Activated T-cell treated with anti-CD3 and anti-CD28 coated beads, Interleukin-2, amount 50 U/mL, for 4 hours (primary cell): ENCODE data around the gene IL17RD. TPM values are rescaled to one million over a fixed set of nuclear protein-coding genes. Genes with fewer than 3 reads are reported as not detected.

Experiments
- ATAC-seq, 2 donors: fragments of 200-7000 bp; cut with Tn5 transposase; one replicate each; pipeline ENCODE4 v1.10.0; 2021
- DNase-seq: peaks from one replicate; pipeline ENCODE4 v3.0.0-alpha.2; 2020
- H3K27me3 Mint-ChIP-seq: one replicate; pipeline ENCODE4 v1.8.0; 2021; ENCODE audit warnings: low read depth, mixed read lengths
- H3K36me3 Mint-ChIP-seq: one replicate; pipeline ENCODE4 v1.8.0; 2022; ENCODE audit warnings: mixed read lengths; ENCODE audit not compliant: insufficient read depth
- H3K4me1 Mint-ChIP-seq: one replicate; pipeline ENCODE4 v1.8.0; 2021; ENCODE audit warnings: low read depth, mixed read lengths
- H3K4me3 Mint-ChIP-seq: one replicate; pipeline ENCODE4 v1.8.0; 2021; ENCODE audit warnings: mild to moderate bottlenecking, moderate library complexity, mixed read lengths
- H3K9me3 Mint-ChIP-seq: one replicate; pipeline ENCODE4 v1.8.0; 2021; ENCODE audit warnings: mixed read lengths
- total RNA-seq, 3 donors: library from RNA; stranded (reverse); gene quantifications; one replicate each; pipeline ENCODE4 v1.2.1, GENCODE V29; 2021

IL17RD gene
- total RNA-seq, 3 donors from 2014 or later, result 0.05 to 0.11 TPM; not detected in 1

DNA sequence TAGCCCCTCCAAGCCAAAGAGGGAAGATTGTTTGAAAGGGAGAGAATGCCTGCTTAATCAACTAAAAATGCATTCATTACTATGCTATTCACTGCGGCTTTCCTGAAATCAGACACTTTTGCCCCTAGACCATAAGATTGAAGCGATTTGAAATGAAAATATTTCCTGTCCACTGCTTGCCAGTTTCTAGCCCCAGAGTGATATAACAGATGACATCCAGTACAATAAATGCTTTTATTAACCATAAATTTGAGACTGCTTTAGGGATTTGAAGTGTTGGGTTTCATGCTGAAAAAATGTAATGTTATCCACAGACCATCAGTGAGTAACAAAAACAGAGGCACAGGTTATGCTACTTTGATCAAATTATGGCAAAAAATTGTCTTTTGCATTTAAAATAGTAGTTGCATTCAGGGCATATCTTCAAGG is 14.1 kb downstream of the IL17RD start:
- Mint-ChIP-seq H3K27me3 (peaks cover 26% of the 10 kb centered on the region), H3K4me3 (no peak overlapping the region), H3K4me1 (no peaks in the 10 kb centered on the region), H3K36me3 (no peaks in the 10 kb centered on the region), H3K9me3 (no peaks in the 10 kb centered on the region)
- no peak for DNase-seq
- ATAC-seq, result no peak

DNA sequence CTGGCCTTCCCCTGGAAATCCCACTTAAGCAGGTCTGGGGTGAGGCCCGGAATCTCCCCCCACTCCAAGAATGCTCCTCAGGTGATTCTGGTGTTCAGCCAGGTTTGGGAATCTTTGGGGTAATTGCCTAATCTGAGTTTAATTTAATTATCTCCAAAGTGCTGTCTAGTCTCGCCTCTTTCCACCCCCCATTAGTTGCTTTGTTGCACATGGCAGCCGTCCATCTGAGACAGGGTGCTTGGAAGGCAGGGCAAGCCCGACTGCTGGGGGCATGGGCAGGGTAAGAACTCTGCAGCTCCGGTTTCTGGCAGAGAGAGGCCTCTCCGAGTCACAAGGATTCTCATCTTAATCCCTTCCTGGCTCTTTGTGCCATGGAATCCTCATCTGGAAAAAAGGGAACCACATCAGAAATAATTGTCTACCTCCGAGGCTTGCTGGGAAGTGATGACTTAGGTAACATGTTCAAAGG is 15.0 kb downstream of the IL17RD start:
- no peaks in the 10 kb centered on the region for H3K4me1 Mint-ChIP-seq
- no peaks in the 10 kb centered on the region for H3K36me3 Mint-ChIP-seq
- no peak overlapping the region for H3K4me3 Mint-ChIP-seq
- peaks cover 23% of the 10 kb centered on the region for H3K27me3 Mint-ChIP-seq
- DNase-seq (no peak), ATAC-seq (no peak)
- H3K9me3 Mint-ChIP-seq, result no peaks in the 10 kb centered on the region

DNA sequence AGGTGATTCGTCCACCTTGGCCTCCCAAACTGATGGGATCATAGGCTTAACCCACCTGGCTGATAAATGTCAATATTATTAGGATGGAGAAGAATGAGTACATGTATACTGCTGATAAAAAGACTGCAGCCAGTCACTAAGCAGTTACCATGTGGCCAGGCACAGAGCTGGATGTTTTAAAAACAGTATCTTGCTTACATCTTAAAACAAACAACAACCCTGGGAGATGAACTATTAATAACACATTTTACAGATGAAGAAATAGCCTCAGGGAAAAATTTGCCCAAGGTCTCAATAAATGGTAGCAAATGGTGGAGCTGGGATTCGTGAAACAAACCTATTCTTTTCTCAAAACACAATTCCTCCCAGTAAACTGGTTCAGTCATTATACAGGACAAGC is 18.1 kb downstream of the IL17RD start:
- DNase-seq, result no peak
- H3K27me3 Mint-ChIP-seq, result peaks cover 33% of the 10 kb centered on the region
- H3K4me3 Mint-ChIP-seq, result no peak overlapping the region

DNA sequence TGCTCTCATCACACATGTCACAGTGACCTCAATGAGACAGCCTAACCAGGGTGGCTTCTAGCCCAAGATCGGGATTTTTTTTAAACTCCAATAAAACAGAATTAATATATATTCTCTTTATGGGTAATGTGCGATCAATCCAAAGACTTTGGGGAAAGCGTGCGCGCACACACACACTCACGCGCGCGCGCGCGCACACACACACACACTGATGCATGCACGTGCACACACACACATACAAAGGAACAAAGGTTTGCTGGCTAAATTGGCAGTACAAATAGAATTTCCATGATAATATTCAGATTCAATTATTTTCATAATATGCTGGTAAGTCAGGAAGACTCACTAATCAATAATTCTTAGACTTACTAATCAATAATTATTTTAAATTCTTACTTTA is 19.3 kb downstream of the IL17RD start:
- ATAC-seq (no peak), DNase-seq (no peak)
- H3K9me3 Mint-ChIP-seq, result no peaks in the 10 kb centered on the region
- H3K4me1 Mint-ChIP-seq, result no peaks in the 10 kb centered on the region
- no peaks in the 10 kb centered on the region for H3K36me3 Mint-ChIP-seq
- H3K4me3 Mint-ChIP-seq, result no peak overlapping the region
- peaks cover 34% of the 10 kb centered on the region for H3K27me3 Mint-ChIP-seq

More for the DNA sequence above, 18.1 kb downstream of the IL17RD start:
- Mint-ChIP-seq H3K4me1 (no peaks in the 10 kb centered on the region), H3K36me3 (no peaks in the 10 kb centered on the region), H3K9me3 (no peaks in the 10 kb centered on the region)
- ATAC-seq, result no peak

DNA sequence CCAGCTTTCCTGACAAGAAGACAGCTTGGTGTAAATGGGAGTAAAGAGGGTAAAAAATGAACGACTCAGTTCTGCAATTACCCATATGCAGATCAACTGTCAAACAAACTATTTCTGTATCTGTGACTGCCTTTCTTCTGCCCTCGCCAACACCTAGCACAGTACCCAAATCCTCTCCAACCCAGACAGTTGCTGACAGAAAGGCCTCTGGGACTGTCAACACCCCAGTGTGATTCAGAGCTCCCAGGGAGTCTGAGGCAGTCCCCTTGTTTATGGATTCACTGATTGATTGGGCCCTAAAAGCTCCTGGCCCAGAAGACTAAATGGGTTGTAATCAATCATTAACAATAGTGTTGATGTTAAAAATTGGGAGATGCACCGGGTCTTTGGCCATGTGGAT is 20.2 kb downstream of the IL17RD start:
- H3K4me3 Mint-ChIP-seq, result no peak overlapping the region
- no peaks in the 10 kb centered on the region for H3K9me3 Mint-ChIP-seq
- no peaks in the 10 kb centered on the region for H3K4me1 Mint-ChIP-seq
- H3K36me3 Mint-ChIP-seq, result no peaks in the 10 kb centered on the region
- DNase-seq, result no peak
- H3K27me3 Mint-ChIP-seq, result peaks cover 35% of the 10 kb centered on the region
- ATAC-seq, result no peak

DNA sequence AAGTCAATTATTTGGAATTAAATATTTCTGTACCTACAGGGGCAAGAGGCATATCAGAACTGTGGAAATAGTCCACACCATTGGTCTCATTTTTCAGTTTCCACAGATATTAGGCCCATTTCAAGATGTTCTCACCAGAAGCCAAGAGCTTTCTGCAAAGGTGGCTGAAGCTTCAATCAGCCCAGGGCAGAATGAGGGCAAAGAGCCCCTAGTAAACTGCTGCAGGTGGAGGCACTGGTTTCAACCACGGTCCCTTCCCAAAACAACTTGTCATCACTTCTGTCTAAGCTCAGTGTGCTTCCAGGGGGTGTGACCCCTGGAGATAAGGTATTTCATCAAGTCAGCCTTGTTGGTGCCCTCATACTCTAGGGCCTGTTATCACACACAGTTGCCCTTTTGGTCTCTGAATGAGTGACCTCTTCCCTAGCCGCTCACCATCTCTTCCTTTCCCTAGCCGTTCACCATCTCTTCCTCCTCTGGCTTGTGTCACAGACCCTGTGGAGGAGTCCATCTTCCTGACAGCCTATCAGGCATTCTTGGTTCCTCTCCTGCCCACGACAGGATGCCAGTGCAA is 21.2 kb downstream of the IL17RD start:
- DNase-seq, result no peak
- H3K36me3 Mint-ChIP-seq, result no peaks in the 10 kb centered on the region
- H3K27me3 Mint-ChIP-seq, result peaks cover 38% of the 10 kb centered on the region
- no peaks in the 10 kb centered on the region for H3K9me3 Mint-ChIP-seq
- no peak for ATAC-seq
- no peak overlapping the region for H3K4me3 Mint-ChIP-seq
- no peaks in the 10 kb centered on the region for H3K4me1 Mint-ChIP-seq

DNA sequence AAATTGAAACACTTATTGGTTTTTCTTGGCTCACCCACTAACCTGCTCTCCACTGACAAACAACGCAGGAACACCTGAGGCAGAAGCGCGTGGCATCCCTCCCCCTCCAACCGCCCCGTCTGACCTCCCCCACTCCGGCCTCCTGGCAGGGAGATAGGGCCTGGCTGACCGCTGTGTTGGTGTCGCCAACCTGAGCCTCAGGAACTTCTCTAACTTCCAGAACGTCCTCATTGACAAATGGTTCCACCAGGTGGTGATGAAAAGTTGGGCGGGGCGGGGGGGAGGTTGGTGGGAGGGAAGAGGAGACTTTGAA is 22.8 kb downstream of the IL17RD start:
- H3K27me3 Mint-ChIP-seq, result peaks cover 31% of the 10 kb centered on the region
- no peaks in the 10 kb centered on the region for H3K4me1 Mint-ChIP-seq
- H3K4me3 Mint-ChIP-seq, result no peak overlapping the region
- DNase-seq (no peak), ATAC-seq (no peak)
- no peaks in the 10 kb centered on the region for H3K9me3 Mint-ChIP-seq
- H3K36me3 Mint-ChIP-seq, result no peaks in the 10 kb centered on the region

DNA sequence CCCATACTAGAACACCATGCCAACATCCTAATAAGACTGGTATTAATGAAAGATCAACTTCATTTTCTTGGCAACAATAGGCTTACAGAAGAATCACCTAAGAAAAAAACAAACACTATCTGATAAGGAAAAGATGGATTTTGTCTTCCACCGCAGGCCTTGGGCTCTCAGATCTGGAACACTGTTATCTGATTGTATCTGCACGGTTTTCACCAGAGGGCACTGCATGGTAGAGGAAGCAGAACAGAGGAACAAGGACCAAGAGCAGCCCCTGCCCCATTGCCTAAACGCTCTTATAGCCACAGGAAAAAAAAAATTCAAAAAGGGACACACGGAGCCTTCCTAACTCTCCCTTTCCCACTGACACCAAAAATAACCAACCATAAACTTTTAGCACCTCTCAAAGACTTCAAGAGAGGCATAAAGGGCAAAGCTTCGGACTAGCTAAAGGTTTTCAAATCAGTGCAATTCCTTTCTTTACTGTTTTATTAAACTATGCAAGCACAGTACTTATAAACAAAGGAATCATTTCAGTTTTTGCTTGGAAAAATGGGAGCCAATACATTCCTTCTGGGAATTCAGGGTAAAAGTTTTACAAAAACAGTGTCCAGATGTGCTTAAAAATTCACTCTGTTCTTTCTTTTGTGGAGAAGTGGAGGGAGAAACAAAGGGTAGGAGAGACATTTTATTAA is 23.3 kb downstream of the IL17RD start:
- H3K9me3 Mint-ChIP-seq, result no peaks in the 10 kb centered on the region
- H3K36me3 Mint-ChIP-seq, result no peaks in the 10 kb centered on the region
- peaks cover 28% of the 10 kb centered on the region for H3K27me3 Mint-ChIP-seq
- ATAC-seq (no peak), DNase-seq (no peak)
- no peak overlapping the region for H3K4me3 Mint-ChIP-seq
- H3K4me1 Mint-ChIP-seq, result no peaks in the 10 kb centered on the region

DNA sequence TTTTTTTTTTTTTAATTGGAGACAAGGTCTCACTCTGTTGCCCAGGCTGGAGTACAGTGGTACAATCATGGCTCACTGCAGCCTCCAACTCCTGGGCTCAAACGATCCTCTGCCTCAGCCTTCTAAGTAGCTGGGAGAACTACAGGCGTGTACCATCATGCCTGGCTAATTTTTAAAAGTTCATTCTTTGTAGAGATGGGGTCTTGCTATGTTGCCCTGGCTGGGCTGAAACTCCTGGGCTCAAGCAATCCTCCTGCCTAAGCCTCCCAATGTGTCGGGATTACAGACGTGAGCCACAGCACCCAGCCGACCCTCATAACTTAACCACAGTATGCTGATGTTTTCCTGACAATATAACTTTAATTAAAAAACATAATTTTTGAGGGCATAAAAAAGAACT is 24.3 kb downstream of the IL17RD start:
- no peak for ATAC-seq
- Mint-ChIP-seq H3K27me3 (peaks cover 31% of the 10 kb centered on the region), H3K9me3 (no peaks in the 10 kb centered on the region), H3K4me3 (no peak overlapping the region), H3K36me3 (no peaks in the 10 kb centered on the region), H3K4me1 (no peaks in the 10 kb centered on the region)
- DNase-seq, result no peak

DNA sequence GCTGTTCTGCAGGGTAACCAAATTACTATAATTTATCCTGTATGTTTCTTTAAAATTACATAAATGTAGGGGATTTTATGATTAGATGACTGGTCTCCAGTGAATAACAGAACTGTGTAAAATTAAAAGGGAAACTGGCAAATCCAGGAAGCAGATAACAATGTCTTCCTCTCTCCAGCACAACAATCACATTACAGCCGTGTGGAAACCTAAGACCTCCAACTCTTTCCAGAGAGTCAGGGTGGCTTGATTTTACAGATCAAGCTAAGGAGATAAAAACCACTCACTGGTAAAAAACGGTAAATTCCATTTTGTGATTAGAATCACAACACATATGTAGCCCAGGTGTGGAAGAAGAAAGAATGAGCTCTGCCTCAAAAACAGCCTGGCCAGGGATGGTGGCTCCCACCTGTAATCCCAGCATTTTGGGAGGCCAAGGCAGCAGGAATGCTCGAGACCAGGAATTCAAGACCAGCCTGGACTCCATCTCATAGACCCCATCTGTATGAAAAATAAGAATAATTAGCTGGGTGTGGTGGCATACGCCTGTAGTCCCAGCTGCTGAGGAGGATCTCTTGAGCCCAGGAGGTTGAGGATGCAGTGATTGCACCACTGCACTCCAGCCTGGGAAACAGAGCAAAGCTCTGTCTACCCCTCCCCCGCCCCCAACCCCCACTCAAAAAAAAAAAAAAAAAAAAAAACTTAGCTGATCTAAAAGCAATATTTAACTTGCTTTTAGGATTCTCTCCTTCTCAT is 29.0 kb downstream of the IL17RD start:
- ATAC-seq (no peak), DNase-seq (no peak)
- no peaks in the 10 kb centered on the region for H3K9me3 Mint-ChIP-seq
- no peaks in the 10 kb centered on the region for H3K4me1 Mint-ChIP-seq
- no peak overlapping the region for H3K4me3 Mint-ChIP-seq
- H3K27me3 Mint-ChIP-seq, result peaks cover 13% of the 10 kb centered on the region
- no peaks in the 10 kb centered on the region for H3K36me3 Mint-ChIP-seq

DNA sequence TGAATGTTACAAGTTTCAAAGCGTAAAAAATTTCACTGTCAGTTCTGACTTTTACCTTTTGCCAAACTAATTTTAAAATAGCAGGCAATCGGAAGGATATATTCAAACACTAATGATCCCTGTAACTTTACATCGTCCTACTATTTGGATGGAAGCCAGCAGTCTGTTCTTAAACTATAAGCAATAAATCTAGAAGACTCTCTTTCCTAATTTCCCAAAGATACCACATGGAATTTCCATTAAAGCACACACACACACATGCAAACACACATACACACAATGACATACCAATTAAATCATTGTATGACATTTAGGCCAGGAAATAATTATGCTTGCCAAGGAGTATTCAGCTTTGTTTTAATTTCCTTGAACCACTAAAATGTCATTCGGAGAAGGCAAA is 32.0 kb downstream of the IL17RD start:
- DNase-seq (no peak), ATAC-seq (no peak)
- Mint-ChIP-seq H3K27me3 (peaks cover 7% of the 10 kb centered on the region), H3K9me3 (no peaks in the 10 kb centered on the region), H3K4me1 (no peaks in the 10 kb centered on the region), H3K36me3 (no peaks in the 10 kb centered on the region), H3K4me3 (no peak overlapping the region)

DNA sequence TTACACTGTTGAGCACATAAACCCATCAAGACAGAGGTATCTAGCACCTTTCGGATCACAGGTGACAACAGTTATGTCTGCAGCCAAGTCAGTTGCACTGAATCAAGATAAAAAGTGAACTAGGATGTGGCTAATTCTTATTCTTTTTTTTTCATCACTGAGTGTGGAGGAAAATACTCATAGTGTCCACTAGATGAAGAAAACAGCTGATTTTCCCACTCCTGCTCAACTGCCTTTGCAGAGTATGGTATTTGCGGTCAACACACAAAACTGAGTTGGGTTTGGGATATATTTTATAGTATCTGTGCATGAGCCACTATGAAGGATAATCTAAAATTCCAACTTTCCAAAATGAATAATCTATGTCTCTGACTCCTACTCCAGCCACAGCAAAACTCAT is 32.5 kb downstream of the IL17RD start:
- no peak for ATAC-seq
- no peaks in the 10 kb centered on the region for H3K36me3 Mint-ChIP-seq
- H3K4me1 Mint-ChIP-seq, result no peaks in the 10 kb centered on the region
- DNase-seq, result no peak
- H3K9me3 Mint-ChIP-seq, result no peaks in the 10 kb centered on the region
- peaks cover 7% of the 10 kb centered on the region for H3K27me3 Mint-ChIP-seq
- no peak overlapping the region for H3K4me3 Mint-ChIP-seq

DNA sequence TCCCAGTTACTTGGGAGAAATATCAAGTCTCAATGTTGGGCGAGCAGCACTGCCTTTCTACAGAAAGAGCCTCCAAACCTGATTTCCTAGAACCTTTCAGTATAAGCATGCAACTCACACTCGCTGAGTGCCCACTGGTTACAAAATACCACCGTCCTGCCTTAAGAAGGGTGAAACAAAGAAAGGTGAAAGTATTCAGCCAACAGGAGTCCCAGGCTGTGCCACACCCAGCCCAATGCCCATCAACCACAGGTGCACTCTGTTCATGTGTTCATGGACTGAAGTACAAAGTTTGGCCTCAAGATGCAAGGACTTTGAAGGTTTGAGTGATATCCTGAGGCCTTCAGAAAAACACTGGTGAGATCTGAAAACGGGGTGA is 34.0 kb downstream of the IL17RD start:
- no peaks in the 10 kb centered on the region for H3K9me3 Mint-ChIP-seq
- DNase-seq, result no peak
- peaks cover 2% of the 10 kb centered on the region for H3K27me3 Mint-ChIP-seq
- H3K4me1 Mint-ChIP-seq, result no peaks in the 10 kb centered on the region
- no peak for ATAC-seq
- H3K36me3 Mint-ChIP-seq, result no peaks in the 10 kb centered on the region
- no peak overlapping the region for H3K4me3 Mint-ChIP-seq

DNA sequence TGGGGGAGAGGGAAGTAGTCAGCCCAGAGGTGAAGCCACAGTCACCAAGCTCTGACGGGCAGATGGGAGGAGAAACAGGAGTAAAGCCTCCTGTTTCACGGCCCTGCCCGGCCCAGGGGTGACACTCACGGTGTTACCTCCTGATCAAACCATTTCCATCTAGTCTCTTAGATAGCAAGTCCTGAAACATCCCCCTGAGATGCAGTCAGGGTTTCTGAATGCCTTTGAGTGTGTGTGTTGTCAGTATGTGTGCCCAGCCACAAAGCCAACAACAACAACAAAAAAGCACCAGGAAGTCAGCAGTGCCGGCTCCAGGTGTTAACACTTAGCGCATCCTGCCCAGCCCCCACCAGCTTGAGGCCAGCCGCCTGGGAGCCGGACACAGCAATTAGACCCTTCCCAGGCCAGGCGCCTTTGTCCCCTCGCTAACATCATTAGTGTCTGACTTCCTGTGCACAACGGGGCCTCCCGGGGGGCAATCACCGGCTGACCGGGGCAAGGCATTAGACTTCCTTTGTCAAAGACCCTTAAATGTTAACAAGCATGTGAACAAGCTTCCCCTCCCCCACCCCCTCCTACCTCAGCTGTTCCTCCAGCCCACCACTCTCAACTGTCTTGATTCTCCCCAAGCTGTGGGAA is 34.5 kb downstream of the IL17RD start:
- DNase-seq (no peak), ATAC-seq (no peak)
- no peaks in the 10 kb centered on the region for H3K36me3 Mint-ChIP-seq
- no peaks in the 10 kb centered on the region for H3K9me3 Mint-ChIP-seq
- no peaks in the 10 kb centered on the region for H3K4me1 Mint-ChIP-seq
- no peak overlapping the region for H3K4me3 Mint-ChIP-seq
- peaks cover 2% of the 10 kb centered on the region for H3K27me3 Mint-ChIP-seq
